Measurements from ENCODE around the gene USP21. TPM values are rescaled to one million over a fixed set of nuclear protein-coding genes. Genes with fewer than 3 reads are reported as not detected.
A peak's percentile ranks its signal among the peaks of the same experiment; 100 is the strongest.

The USP21 gene
- total and polyA plus RNA-seq, 2 donors (not counting 3 experiments of a cell fraction or from before 2014, with no cell fraction given) = 19.7 to 29.2 TPM

DNA sequence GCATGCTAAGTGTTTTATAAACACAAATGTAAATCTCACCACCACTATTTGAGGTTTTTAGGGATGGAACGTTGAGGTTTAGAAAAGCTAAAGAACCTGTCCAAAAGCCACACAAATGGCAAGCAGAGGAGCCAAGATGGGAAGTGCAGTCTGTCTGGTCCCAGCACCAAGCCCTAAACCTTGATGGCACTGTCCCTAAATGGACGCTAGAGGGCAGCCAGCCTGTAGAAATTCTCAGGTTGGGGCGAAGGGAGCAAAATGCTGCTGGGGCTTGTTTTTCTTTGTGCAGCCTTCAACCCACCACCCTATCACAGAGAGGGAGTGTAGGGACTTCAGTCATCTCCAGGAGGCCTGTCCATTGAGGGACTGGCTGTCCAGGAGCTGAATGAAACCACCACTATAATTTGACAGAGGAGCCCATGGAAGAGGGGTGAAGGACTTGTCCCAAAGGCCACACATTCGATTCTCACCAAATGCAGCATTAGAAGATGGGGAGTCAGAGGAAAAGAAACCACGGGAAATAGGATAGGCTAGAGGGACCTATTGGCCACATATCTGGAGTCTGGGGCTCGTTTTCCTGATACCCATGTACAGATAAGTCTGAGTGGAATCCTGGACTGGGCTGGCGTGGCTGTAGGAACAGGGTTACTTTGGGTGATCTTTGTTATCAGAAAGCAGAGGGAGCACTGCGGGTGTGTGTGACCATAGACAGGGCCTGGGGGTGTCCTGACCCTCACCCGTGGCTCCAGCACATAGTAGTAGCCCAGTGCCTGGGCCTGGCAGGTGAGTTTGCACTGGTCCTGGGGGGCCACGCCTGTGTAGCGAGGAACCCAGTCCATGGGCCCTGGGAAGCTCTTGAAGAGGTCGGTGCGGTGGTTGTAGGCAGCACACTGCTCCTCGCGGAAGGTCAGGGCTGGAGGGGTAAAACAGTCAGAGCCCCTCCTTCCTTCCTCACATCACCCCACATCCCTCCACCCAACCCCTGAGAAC is 33.5 kb downstream of the USP21 start:
- Histone ChIP-seq H2AFZ (ENCODE audit: low read depth, low read length) (no peak overlapping the region), H3K4me3 (replicated peaks in 1 of 3; ENCODE audit: insufficient read depth in 1 of 3, low read depth in 1 of 3, low read length in 3 of 3) (no peak overlapping the region), H4K20me1 (replicated peaks; ENCODE audit: control insufficient read depth, extremely low read depth, insufficient read depth, low read length) (no peaks in the 10 kb centered on the region), H3K36me3 (ENCODE audit: control insufficient read depth in 2 of 2, extremely low read depth in 1 of 2, insufficient read depth in 2 of 2, low read length in 2 of 2) (peaks cover 3% of the 10 kb centered on the region in 2 experiments), H3K9me1 (replicated peaks; ENCODE audit: control insufficient read depth, extremely low read depth, insufficient read depth, low read length) (no peaks in the 10 kb centered on the region), H3K27me3 (ENCODE audit: control insufficient read depth in 2 of 2, insufficient read depth in 2 of 2, low read length in 2 of 2) (no peaks in the 10 kb centered on the region), H3K9me3 (replicated peaks; ENCODE audit: control insufficient read depth, insufficient read depth, low read length) (no peaks in the 10 kb centered on the region), H3K27ac (ENCODE audit: insufficient read depth, low read depth, low read length) (no peak overlapping the region), H3K4me2 (ENCODE audit: insufficient read depth, low read length) (no peak overlapping the region), H3K4me1 (ENCODE audit: control insufficient read depth, extremely low read depth, insufficient read depth, low read length) (peaks cover 21% of the 10 kb centered on the region), H3K9ac (replicated peaks; ENCODE audit: extremely low read depth, insufficient read depth, low read length) (no peak overlapping the region), H3K79me2 (ENCODE audit: control insufficient read depth, insufficient read depth, low read length) (peaks cover 24% of the 10 kb centered on the region)
- POLR2A ChIA-PET = interaction anchor here (1.6 kb wide), 1 partner anchor 33 kb away, joined by 5 read pairs; no protein-coding TSS in a partner anchor
- peak; percentile 94 for FAIRE-seq
- DNase-seq (ENCODE audit: low read depth, low spot score) = peak; percentile 68
- TF ChIP-seq, protein P1, sequence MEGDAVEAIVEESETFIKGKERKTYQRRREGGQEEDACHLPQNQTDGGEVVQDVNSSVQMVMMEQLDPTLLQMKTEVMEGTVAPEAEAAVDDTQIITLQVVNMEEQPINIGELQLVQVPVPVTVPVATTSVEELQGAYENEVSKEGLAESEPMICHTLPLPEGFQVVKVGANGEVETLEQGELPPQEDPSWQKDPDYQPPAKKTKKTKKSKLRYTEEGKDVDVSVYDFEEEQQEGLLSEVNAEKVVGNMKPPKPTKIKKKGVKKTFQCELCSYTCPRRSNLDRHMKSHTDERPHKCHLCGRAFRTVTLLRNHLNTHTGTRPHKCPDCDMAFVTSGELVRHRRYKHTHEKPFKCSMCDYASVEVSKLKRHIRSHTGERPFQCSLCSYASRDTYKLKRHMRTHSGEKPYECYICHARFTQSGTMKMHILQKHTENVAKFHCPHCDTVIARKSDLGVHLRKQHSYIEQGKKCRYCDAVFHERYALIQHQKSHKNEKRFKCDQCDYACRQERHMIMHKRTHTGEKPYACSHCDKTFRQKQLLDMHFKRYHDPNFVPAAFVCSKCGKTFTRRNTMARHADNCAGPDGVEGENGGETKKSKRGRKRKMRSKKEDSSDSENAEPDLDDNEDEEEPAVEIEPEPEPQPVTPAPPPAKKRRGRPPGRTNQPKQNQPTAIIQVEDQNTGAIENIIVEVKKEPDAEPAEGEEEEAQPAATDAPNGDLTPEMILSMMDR (IDR thresholded peaks at IDR 0.05; ENCODE audit: extremely low read depth in 1 of 2, insufficient read depth in 1 of 2, low read depth in 1 of 2, low read length in 2 of 2) = peak; percentile 93
- no peak for TF ChIP-seq EZH2 (IDR thresholded peaks at IDR 0.05; ENCODE audit: borderline replicate concordance, low read depth, low read length, severe bottlenecking)
- BruUV-seq (replicated peaks) = no TSS peak
- CTCF ChIA-PET = interaction anchor here (1.0 to 6.2 kb wide), 9 partner anchors 9 to 189 kb away, joined by 3 to 54 read pairs (median 10); partner anchors contain the start of genes APOA2, NDUFS2 and TOMM40L
- intact Hi-C loops (cut with micrococcal nuclease) (loop anchor here (1.0 to 2.0 kb wide), 4 partner anchors 17 to 190 kb away; no protein-coding TSS in a partner anchor), dilution Hi-C loops (cut with MboI; ENCODE audit: extremely low pct_ligation_motif_present, low sequenced_read_pairs) (no loop called here)

Measured in endothelial cell of umbilical vein (primary cell).